Activated T-cell treated with anti-CD3 and anti-CD28 coated beads, Interleukin-2, amount 50 U/mL, for 4 hours (primary cell): ENCODE measurements around the gene ATP10B. TPM values are rescaled to one million over a fixed set of nuclear protein-coding genes. Genes with fewer than 3 reads are reported as not detected.
"Not testable (repeated sequence)": the region's sequence is repeated elsewhere in the genome, so short reads cannot be mapped to it uniquely, and the experiment has no call there.

ENCODE experiments used
- ATAC-seq, 2 donors: fragments of 200-7000 bp; cut with Tn5 transposase; one replicate each; pipeline ENCODE4 v1.10.0; 2021
- DNase-seq: peaks from one replicate; pipeline ENCODE4 v3.0.0-alpha.2; 2020
- H3K27me3 Mint-ChIP-seq: one replicate; pipeline ENCODE4 v1.8.0; 2021; ENCODE audit warnings: low read depth, mixed read lengths
- H3K36me3 Mint-ChIP-seq: one replicate; pipeline ENCODE4 v1.8.0; 2022; ENCODE audit warnings: mixed read lengths; ENCODE audit not compliant: insufficient read depth
- H3K4me1 Mint-ChIP-seq: one replicate; pipeline ENCODE4 v1.8.0; 2021; ENCODE audit warnings: low read depth, mixed read lengths
- H3K4me3 Mint-ChIP-seq: one replicate; pipeline ENCODE4 v1.8.0; 2021; ENCODE audit warnings: mild to moderate bottlenecking, moderate library complexity, mixed read lengths
- H3K9me3 Mint-ChIP-seq: one replicate; pipeline ENCODE4 v1.8.0; 2021; ENCODE audit warnings: mixed read lengths
- total RNA-seq, 3 donors: library from RNA; stranded (reverse); gene quantifications; one replicate each; pipeline ENCODE4 v1.2.1, GENCODE V29; 2021

ATP10B gene
- total RNA-seq, 3 donors from 2014 or later = 0.05 to 0.15 (median 0.08) TPM

DNA sequence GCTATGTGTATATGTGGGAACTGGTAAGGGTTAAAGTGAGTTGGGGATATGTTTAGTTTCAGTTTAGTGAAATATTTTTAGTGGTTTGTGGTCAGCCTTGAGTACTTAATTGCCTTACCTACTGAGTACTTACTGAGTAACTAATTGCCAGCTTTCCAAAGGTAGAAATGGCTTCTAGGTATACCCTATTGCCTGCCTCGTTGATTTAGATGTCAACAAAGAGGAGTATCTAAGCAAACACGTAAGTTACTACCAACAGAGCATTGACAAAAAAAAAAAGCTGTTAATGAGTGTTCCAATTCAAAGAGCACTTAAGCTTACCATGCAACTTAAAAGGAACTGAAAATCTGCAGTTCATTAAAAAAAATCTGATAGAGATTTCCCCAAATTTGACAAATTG is 8.8 kb downstream of the ATP10B start:
- no peak for DNase-seq
- H3K36me3 Mint-ChIP-seq = no peaks in the 10 kb centered on the region
- H3K4me3 Mint-ChIP-seq = no peak overlapping the region
- ATAC-seq = no peak
- no peaks in the 10 kb centered on the region for H3K4me1 Mint-ChIP-seq
- no peaks in the 10 kb centered on the region for H3K9me3 Mint-ChIP-seq
- peaks cover 8% of the 10 kb centered on the region for H3K27me3 Mint-ChIP-seq

DNA sequence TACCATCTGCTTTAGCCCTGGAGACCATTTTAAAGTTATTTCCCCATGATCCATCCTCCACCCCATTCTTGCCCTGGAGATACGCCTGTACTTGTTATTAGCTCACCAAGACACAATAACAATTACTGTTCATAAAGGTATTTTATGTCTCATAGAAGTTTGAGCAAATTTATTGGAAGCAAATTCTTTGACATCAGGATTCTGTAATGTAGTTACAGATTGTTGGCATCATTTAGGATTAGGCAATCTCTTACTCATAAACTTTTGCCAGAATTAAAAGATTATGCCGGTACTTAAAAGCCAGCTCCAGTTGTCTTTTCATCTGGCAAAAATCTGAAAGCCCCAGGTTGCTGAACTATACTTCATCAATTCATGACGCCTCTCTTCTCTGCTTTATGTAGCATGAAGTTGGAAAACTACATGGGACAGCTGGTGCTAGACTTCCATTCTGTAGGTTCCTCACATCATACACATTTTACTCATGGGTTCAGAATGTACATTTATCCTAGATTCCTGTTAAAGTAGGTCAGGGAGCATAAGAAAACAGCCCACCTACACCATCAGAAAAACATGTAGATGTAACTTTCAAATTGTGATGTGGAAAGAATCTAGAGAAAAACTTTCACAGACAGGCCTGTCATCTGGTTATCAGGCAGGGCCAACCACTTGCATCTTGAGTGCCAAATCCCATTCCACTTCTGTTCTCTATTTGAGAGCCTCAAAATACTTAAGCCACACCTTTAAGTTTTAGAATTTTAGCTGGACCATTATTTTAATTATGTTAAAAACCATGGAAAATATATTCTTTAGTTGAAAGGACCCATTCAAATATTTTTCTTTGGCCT is 14.0 kb downstream of the ATP10B start:
- ATAC-seq (no peak), DNase-seq (no peak)
- no peaks in the 10 kb centered on the region for H3K27me3 Mint-ChIP-seq
- no peaks in the 10 kb centered on the region for H3K36me3 Mint-ChIP-seq
- H3K9me3 Mint-ChIP-seq = peaks cover 6% of the 10 kb centered on the region
- no peak overlapping the region for H3K4me3 Mint-ChIP-seq
- no peaks in the 10 kb centered on the region for H3K4me1 Mint-ChIP-seq

DNA sequence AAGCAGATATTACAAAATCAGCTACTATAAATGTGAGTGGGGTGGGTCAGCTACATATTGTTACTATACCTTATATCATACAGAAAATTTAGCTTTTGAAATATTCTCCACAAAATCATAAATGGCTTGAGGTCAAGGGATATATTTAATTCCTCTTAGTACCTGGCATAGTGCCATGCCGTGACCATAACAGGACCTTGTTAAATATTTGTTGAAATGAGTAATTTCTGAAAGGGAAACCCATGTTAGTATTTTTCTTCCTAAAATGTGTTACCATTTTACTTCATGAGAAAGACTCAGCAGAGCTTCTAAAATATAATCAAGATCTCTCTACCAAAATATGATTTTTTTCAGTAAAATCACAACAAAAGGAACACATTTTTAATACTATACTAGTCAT is 14.8 kb downstream of the ATP10B start:
- Mint-ChIP-seq H3K27me3 (no peaks in the 10 kb centered on the region), H3K4me3 (no peak overlapping the region), H3K4me1 (no peaks in the 10 kb centered on the region), H3K36me3 (no peaks in the 10 kb centered on the region), H3K9me3 (peaks cover 13% of the 10 kb centered on the region)
- no peak for DNase-seq
- no peak for ATAC-seq

DNA sequence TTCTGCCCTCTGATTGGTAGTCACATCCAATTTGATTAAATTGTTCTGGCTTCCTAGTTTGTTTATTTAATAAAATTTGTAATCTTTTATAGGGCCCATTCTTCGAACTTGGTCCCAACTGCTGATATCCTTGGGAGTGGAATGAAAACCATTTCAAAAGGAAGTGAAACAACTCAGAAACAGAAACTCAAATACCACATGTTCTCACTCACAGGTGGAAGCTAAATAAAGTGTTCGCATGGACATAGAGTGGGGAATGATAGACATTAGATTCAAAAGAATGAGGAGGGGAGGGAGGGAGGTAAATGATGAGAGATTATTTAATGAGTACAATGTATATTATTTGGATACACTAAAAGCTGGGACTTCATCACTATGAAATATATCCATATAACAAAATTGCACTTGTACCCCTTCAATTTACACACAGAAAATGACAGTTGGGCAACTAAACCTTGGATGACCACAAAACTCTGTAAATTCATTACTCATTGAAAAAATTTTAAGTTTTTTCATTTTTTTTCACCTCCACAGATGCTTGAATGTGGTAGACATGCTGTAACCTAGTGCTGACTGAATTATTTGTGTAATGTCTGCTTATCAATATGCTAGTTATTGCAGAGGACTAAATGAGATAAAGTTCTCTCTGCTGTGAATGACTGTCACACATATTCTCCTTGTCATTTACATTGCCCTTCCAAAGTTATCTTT is 16.0 kb downstream of the ATP10B start:
- ATAC-seq (no peak), DNase-seq (no peak)
- no peaks in the 10 kb centered on the region for H3K36me3 Mint-ChIP-seq
- peaks cover 15% of the 10 kb centered on the region for H3K9me3 Mint-ChIP-seq
- H3K4me3 Mint-ChIP-seq = no peak overlapping the region
- H3K4me1 Mint-ChIP-seq = no peaks in the 10 kb centered on the region
- H3K27me3 Mint-ChIP-seq = no peaks in the 10 kb centered on the region

DNA sequence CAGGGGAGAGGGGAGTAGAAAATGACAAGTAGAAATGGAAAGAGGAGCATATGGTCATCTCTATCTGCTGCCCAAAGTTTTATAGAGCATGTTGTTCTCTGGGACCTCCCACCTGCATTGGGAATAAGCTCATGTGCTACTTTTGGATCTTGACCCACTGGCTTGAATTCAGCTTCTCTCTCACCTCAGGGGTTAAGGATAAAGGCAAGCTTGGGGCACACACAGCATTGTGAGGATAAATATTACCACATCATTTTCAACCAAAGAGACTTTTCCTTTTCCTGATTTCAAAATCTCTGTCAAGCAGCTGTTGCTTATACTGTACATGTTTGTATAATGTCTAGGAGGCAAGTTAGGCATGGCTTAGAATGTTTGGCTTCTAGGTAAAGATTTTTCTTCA is 16.6 kb downstream of the ATP10B start:
- no peak for ATAC-seq
- Mint-ChIP-seq H3K4me3 (no peak overlapping the region), H3K4me1 (no peaks in the 10 kb centered on the region), H3K36me3 (no peaks in the 10 kb centered on the region), H3K27me3 (no peaks in the 10 kb centered on the region), H3K9me3 (peaks cover 15% of the 10 kb centered on the region)
- DNase-seq = no peak

DNA sequence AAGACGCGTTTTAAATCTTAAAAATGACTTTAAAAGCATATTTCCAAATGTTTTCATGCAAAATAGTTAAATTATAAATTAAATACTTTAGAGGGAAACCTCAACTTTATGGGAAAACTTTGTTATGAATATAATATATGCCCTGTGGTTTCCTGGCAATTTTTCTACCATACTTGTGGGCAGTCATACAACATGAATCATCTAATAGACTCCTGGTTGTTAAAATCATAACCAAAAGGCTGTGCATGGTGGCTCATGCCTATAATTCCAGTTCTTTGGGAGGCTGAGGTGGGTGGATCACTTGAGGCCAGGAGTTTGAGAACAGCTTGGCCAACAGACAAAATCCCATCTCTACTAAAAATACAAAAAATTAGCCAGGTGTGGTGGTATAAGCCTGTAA is 18.2 kb downstream of the ATP10B start:
- Mint-ChIP-seq H3K36me3 (no peaks in the 10 kb centered on the region), H3K9me3 (peaks cover 24% of the 10 kb centered on the region), H3K27me3 (no peaks in the 10 kb centered on the region), H3K4me3 (no peak overlapping the region), H3K4me1 (no peaks in the 10 kb centered on the region)
- DNase-seq (no peak), ATAC-seq (no peak)

DNA sequence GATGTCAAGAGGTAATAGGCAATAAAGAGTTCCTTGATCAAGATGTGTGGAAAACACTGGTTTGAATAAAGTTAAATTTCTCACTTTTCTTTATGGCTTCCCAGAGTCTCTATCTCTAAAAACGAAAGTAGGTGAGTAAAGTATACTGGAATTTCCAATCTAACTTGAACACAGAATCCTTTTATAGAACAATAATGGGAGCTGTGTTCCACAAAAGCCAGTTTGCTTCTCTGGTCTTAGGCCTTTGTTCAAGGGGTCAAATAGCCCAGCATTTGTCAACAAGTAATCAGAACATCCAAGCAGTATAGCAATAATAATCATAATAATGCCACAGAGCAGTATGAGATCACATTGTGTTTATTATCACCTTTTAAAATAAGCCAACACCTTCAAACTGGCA is 20.2 kb downstream of the ATP10B start:
- H3K36me3 Mint-ChIP-seq = no peaks in the 10 kb centered on the region
- no peak for ATAC-seq
- no peak for DNase-seq
- no peaks in the 10 kb centered on the region for H3K27me3 Mint-ChIP-seq
- no peak overlapping the region for H3K4me3 Mint-ChIP-seq
- H3K9me3 Mint-ChIP-seq = peaks cover 29% of the 10 kb centered on the region
- H3K4me1 Mint-ChIP-seq = no peaks in the 10 kb centered on the region

DNA sequence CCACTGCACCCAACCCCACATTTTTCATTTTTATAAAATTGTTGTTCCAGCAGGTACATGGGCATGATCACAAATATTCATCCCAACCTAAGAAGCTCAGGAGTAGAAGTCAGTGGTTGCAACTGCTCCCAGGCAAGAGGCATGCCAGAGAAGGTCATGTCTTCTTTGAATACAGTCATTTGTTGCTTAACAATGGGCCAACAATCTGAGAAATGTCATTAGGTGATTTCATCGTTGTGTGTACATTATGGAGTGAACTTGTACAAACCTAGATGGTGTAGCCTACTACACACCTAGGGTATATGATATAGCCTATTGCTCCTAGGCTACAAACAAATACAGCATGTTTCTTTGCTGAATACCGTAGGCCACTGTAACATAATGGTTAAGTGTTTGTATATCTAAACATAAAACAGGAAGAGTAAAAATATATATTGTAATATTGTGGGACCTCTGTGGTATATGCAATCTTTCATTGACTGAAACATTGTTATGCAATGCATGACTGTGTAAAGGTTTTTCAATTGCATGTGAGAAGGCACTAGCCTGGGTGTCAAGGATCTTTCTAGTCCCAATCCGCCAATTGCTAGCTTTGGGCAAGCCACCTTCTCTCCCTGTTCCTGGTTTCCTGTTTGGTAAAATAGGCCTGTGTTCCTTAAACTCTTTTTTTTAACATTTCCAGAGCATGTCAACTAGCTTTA is 27.6 kb downstream of the ATP10B start:
- ATAC-seq (no peak), DNase-seq (no peak)
- peaks cover 30% of the 10 kb centered on the region for H3K9me3 Mint-ChIP-seq
- H3K27me3 Mint-ChIP-seq = no peaks in the 10 kb centered on the region
- no peaks in the 10 kb centered on the region for H3K36me3 Mint-ChIP-seq
- H3K4me1 Mint-ChIP-seq = no peaks in the 10 kb centered on the region
- no peak overlapping the region for H3K4me3 Mint-ChIP-seq

DNA sequence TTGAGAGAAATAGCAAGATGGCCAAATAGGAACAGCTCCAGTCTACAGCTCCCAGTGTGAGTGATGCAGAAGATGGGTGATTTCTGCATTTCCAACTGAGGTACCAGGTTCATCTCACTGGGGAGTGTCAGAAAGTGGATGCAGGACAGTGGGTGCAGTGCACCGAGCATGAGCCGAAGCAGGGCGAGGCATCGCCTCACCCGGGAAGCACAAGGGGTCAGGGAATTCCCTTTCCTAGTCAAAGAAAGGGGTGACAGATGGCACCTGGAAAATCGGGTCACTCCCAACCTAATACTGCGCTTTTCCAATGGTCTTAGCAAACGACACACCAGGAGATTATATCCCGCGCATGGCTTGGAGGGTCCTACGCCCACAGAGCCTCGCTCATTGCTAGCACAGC is 39.0 kb downstream of the ATP10B start:
- not testable (repeated sequence) for H3K27me3 Mint-ChIP-seq

DNA sequence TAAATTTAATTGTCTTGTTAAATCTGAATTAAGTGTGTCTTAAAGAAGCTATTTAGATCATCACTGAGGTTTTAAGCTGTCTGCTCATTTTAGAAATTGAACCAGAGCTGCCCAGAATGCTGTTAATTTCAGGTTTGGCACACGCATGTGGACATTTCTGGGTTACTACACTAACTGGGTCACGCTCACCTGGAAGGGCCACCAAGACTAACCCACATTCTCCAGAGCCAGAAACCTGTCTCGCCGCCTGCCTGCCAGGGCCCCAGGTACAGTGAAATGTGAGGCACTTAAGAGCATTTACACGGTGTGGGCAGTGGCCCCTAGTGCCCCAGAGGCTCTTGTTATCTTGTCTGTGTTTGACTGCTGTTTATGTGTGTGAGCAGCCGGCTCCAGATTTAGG is 46.6 kb downstream of the ATP10B start:
- no peak overlapping the region for H3K4me3 Mint-ChIP-seq
- H3K27me3 Mint-ChIP-seq = no peaks in the 10 kb centered on the region
- no peaks in the 10 kb centered on the region for H3K9me3 Mint-ChIP-seq
- no peaks in the 10 kb centered on the region for H3K4me1 Mint-ChIP-seq
- no peak for DNase-seq
- H3K36me3 Mint-ChIP-seq = no peaks in the 10 kb centered on the region
- no peak for ATAC-seq

More for the DNA sequence above, 39.0 kb downstream of the ATP10B start:
- H3K9me3 Mint-ChIP-seq, H3K4me1 Mint-ChIP-seq, ATAC-seq, H3K4me3 Mint-ChIP-seq, DNase-seq, H3K36me3 Mint-ChIP-seq: not testable (repeated sequence)

DNA sequence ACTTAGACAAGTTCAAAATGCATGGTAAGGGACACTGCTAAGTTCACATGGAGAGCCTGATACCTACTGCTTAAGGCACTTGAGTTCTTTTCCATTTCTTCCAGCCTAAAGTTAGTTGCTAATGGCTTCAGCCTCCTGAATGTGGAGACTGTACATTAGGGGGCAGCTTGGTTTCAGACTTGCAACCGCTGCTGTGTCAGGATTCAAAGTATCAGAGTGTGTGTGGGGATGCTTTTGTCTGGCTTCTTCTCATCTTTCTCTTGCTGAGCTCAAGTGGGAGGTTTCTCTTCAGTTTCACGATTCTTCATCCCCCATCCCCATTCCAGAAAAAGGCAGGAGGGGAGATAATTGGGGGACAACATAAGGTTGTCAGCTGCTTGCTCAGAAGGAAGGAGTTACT is 49.4 kb downstream of the ATP10B start:
- H3K27me3 Mint-ChIP-seq = peaks cover 5% of the 10 kb centered on the region
- H3K4me3 Mint-ChIP-seq = no peak overlapping the region
- no peaks in the 10 kb centered on the region for H3K36me3 Mint-ChIP-seq

DNA sequence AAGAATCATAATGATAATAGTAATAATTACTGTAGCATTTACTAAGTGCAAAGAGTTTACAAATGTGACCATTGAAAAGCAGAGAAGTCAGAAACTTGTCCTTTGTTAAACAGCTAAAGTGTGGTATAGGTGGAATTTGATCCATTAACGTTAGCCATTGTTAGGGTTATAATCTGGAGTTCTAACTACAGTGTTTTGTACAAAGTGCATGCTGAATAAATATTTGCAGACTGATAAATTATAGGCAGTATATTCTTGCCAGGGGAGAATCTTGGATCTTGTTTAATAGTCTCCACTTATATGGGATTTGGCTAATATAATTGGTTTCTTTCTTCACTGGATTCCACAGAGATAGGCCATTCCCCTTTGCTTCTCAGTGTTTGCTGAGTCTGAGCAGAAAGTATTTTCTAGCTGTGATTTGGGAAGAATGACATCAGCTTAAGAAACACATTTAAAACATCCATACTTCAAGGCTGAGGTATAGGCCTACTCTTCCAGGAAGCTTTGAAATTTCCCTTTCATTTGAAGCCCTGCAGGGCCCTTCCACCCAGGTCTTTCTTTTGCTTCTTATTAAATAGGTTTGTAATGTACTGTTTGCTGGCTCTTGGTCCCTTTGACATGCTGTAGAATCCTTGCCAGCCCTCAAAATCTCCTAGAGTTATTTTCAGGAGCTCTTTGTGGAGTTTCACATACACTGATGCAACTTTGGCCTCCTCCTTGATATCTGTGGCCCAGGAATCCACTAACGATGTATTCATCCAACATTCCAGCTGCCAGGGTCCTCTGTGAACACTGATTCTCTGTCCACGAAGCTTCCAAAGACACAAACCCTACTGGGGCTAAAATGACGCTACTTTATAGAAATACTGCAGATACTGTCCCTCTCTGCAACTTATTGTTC is 51.4 kb downstream of the ATP10B start:
- Mint-ChIP-seq H3K36me3 (no peaks in the 10 kb centered on the region), H3K4me1 (no peaks in the 10 kb centered on the region), H3K9me3 (no peaks in the 10 kb centered on the region), H3K27me3 (peaks cover 5% of the 10 kb centered on the region), H3K4me3 (no peak overlapping the region)
- ATAC-seq (no peak), DNase-seq (no peak)

More for the DNA sequence above, 49.4 kb downstream of the ATP10B start:
- no peak for ATAC-seq
- DNase-seq = no peak
- Mint-ChIP-seq H3K9me3 (no peaks in the 10 kb centered on the region), H3K4me1 (no peaks in the 10 kb centered on the region)

DNA sequence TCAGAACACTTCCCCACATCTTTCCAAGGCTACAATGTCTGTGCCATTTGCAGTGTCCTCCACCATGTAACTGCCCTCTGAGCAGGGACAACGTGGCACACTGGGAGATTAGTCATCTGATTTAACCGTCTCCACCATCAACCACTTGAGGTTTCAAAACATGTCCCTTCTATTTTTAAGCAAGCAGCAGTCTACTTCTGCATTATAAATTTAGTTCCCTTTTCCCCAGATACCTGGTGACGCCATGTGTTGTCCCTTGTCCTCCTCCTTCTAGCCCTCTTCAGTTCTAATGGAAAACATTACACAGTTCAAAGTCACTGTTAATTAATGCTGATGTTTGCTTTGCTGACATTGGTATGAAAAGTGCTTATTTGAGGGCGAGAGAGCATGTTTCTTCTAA is 52.8 kb downstream of the ATP10B start:
- Mint-ChIP-seq H3K36me3 (no peaks in the 10 kb centered on the region), H3K9me3 (no peaks in the 10 kb centered on the region), H3K27me3 (peaks cover 5% of the 10 kb centered on the region), H3K4me1 (no peaks in the 10 kb centered on the region), H3K4me3 (no peak overlapping the region)
- ATAC-seq (no peak), DNase-seq (no peak)

DNA sequence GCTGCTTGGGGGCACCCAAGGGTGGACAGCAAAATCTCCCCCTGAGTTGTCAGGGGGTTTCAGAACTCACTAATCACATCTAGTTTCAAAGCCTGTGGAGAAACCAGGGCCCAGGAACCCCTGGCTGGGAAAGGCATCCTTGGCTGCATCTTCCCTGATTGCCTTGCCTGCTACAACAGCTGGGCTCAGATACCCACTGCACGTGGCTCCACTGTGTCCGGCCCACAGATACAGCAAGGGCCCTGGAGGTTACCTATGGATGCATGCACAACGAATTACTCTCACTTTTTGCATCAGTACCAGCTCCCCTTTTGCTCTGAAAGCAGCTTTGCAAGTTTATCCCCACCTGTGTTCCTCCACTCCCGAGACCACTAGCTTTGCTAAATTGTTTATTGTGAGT is 55.0 kb downstream of the ATP10B start:
- no peak overlapping the region for H3K4me3 Mint-ChIP-seq
- H3K9me3 Mint-ChIP-seq = no peaks in the 10 kb centered on the region
- peaks cover 5% of the 10 kb centered on the region for H3K27me3 Mint-ChIP-seq
- H3K36me3 Mint-ChIP-seq = no peaks in the 10 kb centered on the region
- no peaks in the 10 kb centered on the region for H3K4me1 Mint-ChIP-seq
- no peak for DNase-seq
- ATAC-seq = no peak
